HEK293 (cell line): ENCODE measurements around the gene PLA2G4E.

ENCODE experiments used
- CTCF ChIA-PET: fragments of 350-600 bp; formaldehyde crosslinking; extraction: SDS; loops from one replicate; lab custom pipeline; 2021; ENCODE audit warnings: antibody characterized with exemption; lab: Yijun Ruan, JAX
- POLR2A ChIA-PET: fragments of 300-600 bp; formaldehyde crosslinking; extraction: SDS; loops from one replicate; lab custom pipeline; 2020; ENCODE audit warnings: antibody characterized with exemption, inconsistent platforms; lab: Yijun Ruan, JAX
- H3K27ac ChIP-seq: fragments of 200-500 bp; sonication (Bioruptor generic); 2 replicates; pipeline ENCODE4 v1.5.1; 2014; ENCODE audit warnings: low read depth, low read length, control low read depth, inconsistent platforms; ENCODE audit errors: extremely low read depth
- H3K36me3 ChIP-seq, 2 experiments: fragments of 200-500 bp in 1 of 2; sonication (Bioruptor generic) in 1 of 2; 1 replicate in 1 of 2; 2 replicates in 1 of 2; pipeline ENCODE4 v1.5.1; 2014 to 2017; ENCODE audit warnings: inconsistent platforms in 2 of 2, low read length in 2 of 2; ENCODE audit not compliant: control insufficient read depth in 2 of 2, insufficient read depth in 1 of 2
- H3K4me1 ChIP-seq: fragments of 200-500 bp; sonication (Bioruptor generic); 2 replicates; pipeline ENCODE4 v1.5.1; 2014; ENCODE audit warnings: mild to moderate bottlenecking, low read length, inconsistent platforms; ENCODE audit not compliant: control insufficient read depth, insufficient read depth
- H3K4me3 ChIP-seq: 2 replicates; pipeline ENCODE4 v1.5.1; 2011; ENCODE audit warnings: low read depth, mild to moderate bottlenecking, control low read depth, low read length, moderate library complexity
- H3K9me3 ChIP-seq: fragments of 200-500 bp; sonication (Bioruptor generic); 2 replicates; pipeline ENCODE4 v1.5.1; 2014; ENCODE audit warnings: low read depth, low read length, inconsistent platforms; ENCODE audit not compliant: control insufficient read depth, insufficient read depth
- ELK4 ChIP-seq: IDR thresholded peaks from 2 replicates; pipeline ENCODE4 v1.6.1; 2011; ENCODE audit warnings: mild to moderate bottlenecking, low read depth, low read length, borderline replicate concordance
- HOXC10 ChIP-seq: sonication (generic); formaldehyde crosslinking; IDR thresholded peaks from 2 replicates; pipeline ENCODE4 v1.8.1; 2023; ENCODE audit warnings: mild to moderate bottlenecking, missing genetic modification reagents
- MEIS1 ChIP-seq: sonication (generic); formaldehyde crosslinking; IDR thresholded peaks from 2 replicates; pipeline ENCODE4 v1.8.1; 2022; ENCODE audit warnings: missing genetic modification reagents, mild to moderate bottlenecking, borderline replicate concordance
- PRDM1 ChIP-seq: fragments of 450-650 bp; formaldehyde crosslinking; IDR thresholded peaks from 2 replicates; pipeline ENCODE4; 2016; ENCODE audit warnings: missing biosample characterization, missing genetic modification characterization
- PRDM10 ChIP-seq: fragments of 450-650 bp; formaldehyde crosslinking; IDR thresholded peaks from 2 replicates; pipeline ENCODE4 v1.5.1; 2016; ENCODE audit warnings: missing biosample characterization, missing genetic modification characterization
- SALL2 ChIP-seq: fragments of 450-650 bp; formaldehyde crosslinking; IDR thresholded peaks from 2 replicates; pipeline ENCODE4 v1.5.0; 2017; ENCODE audit warnings: missing biosample characterization, mild to moderate bottlenecking, missing genetic modification characterization, borderline replicate concordance
- SCRT2 ChIP-seq: fragments of 450-650 bp; formaldehyde crosslinking; IDR thresholded peaks from 2 replicates; pipeline ENCODE4 v1.5.1; 2016; ENCODE audit warnings: missing biosample characterization, missing genetic modification characterization
- ZBTB11 ChIP-seq: fragments of 450-650 bp; formaldehyde crosslinking; conservative IDR thresholded peaks from 2 replicates; pipeline ENCODE4 v1.5.1; 2016; ENCODE audit warnings: low read depth, missing biosample characterization, missing genetic modification characterization
- ZFP37 ChIP-seq: fragments of 450-650 bp; formaldehyde crosslinking; IDR thresholded peaks from 2 replicates; pipeline ENCODE4 v1.5.1; 2016; ENCODE audit warnings: missing biosample characterization, missing genetic modification characterization
- ZNF121 ChIP-seq: fragments of 450-650 bp; formaldehyde crosslinking; IDR thresholded peaks from 2 replicates; pipeline ENCODE4 v1.5.1; 2016; ENCODE audit warnings: missing biosample characterization, missing genetic modification characterization
- ZNF169 ChIP-seq: fragments of 450-650 bp; formaldehyde crosslinking; IDR thresholded peaks from 2 replicates; pipeline ENCODE4 v1.5.1; 2016; ENCODE audit warnings: missing biosample characterization, missing genetic modification characterization
- ZNF211 ChIP-seq: fragments of 450-650 bp; formaldehyde crosslinking; IDR thresholded peaks from 2 replicates; pipeline ENCODE4 v1.5.1; 2016; ENCODE audit warnings: low read depth, missing biosample characterization, missing genetic modification characterization
- ZNF311 ChIP-seq: fragments of 450-650 bp; formaldehyde crosslinking; IDR thresholded peaks from 2 replicates; pipeline ENCODE4 v1.5.1; 2017; ENCODE audit warnings: missing biosample characterization, missing genetic modification characterization, borderline replicate concordance
- ZNF48 ChIP-seq: fragments of 450-650 bp; formaldehyde crosslinking; IDR thresholded peaks from 2 replicates; pipeline ENCODE4 v1.5.1; 2016; ENCODE audit warnings: missing biosample characterization, missing genetic modification characterization
- ZNF501 ChIP-seq: fragments of 450-650 bp; formaldehyde crosslinking; IDR thresholded peaks from 2 replicates; pipeline ENCODE4 v1.5.1; 2016; ENCODE audit warnings: missing biosample characterization, missing genetic modification characterization
- ZNF510 ChIP-seq: fragments of 450-650 bp; formaldehyde crosslinking; IDR thresholded peaks from 2 replicates; pipeline ENCODE4 v1.5.1; 2018; ENCODE audit warnings: mild to moderate bottlenecking, missing genetic modification characterization, missing biosample characterization; ENCODE audit not compliant: insufficient replicate concordance
- ZNF645 ChIP-seq: fragments of 450-650 bp; formaldehyde crosslinking; IDR thresholded peaks from 2 replicates; pipeline ENCODE4; 2016; ENCODE audit warnings: missing biosample characterization, missing genetic modification characterization
- ZNF776 ChIP-seq: fragments of 450-650 bp; formaldehyde crosslinking; IDR thresholded peaks from 2 replicates; pipeline ENCODE4 v1.5.0; 2017; ENCODE audit warnings: missing biosample characterization, missing genetic modification characterization, borderline replicate concordance

The PLA2G4E gene

GRCh38 chr15:41987925-41988275 lies 32.9 kb downstream of the PLA2G4E start (continued):
- no peak for TF ChIP-seq ZNF211 (tag by site-specific recombination)
- TF ChIP-seq ZNF510, result no peak
- TF ChIP-seq SALL2 (tag by site-specific recombination), result no peak
- no peak for TF ChIP-seq HOXC10 (CRISPR knock-in tag)

- no peak for TF ChIP-seq ZNF501
- H3K4me3 ChIP-seq, result no peak overlapping the region
- no peaks in the 10 kb centered on the region for H3K36me3 ChIP-seq
- H3K4me1 ChIP-seq, result no peaks in the 10 kb centered on the region
- ChIA-PET POLR2A (no interaction called here), CTCF (interaction anchor here (2.6 to 4.6 kb wide), 3 partner anchors 74 to 151 kb away, joined by 15 to 32 read pairs (median 32); no protein-coding TSS in a partner anchor)
- no peaks in the 10 kb centered on the region for H3K9me3 ChIP-seq
- no peak overlapping the region for H3K27ac ChIP-seq
Measured at GRCh38 chr15:41987246-41987924, 33.5 kb downstream of the PLA2G4E start.

GRCh38 chr15:41985236-41986160 lies 35.3 kb downstream of the PLA2G4E start:
- no peak overlapping the region for H3K4me3 ChIP-seq
- TF ChIP-seq ZNF121 (no peak), PRDM1 (tag by site-specific recombination) (no peak), ZNF48 (tag by site-specific recombination) (no peak), ZNF311 (tag by site-specific recombination) (no peak)
- TF ChIP-seq, all 188 proteins: peak for 0
- POLR2A ChIA-PET, result no interaction called here
- Histone ChIP-seq H3K27ac (no peak overlapping the region), H3K9me3 (no peaks in the 10 kb centered on the region), H3K36me3 (no peaks in the 10 kb centered on the region), H3K4me1 (no peaks in the 10 kb centered on the region)
- CTCF ChIA-PET, result interaction anchor here (0.5 to 1.5 kb wide), 10 partner anchors 11 to 662 kb away, joined by 3 to 4 read pairs (median 3); partner anchors contain the start of gene EHD4

GRCh38 chr15:41984622-41985021 lies 36.2 kb downstream of the PLA2G4E start:
- ChIA-PET CTCF (interaction anchor here (0.5 to 1.5 kb wide), 5 partner anchors 11 to 331 kb away, joined by 3 to 4 read pairs (median 3); no protein-coding TSS in a partner anchor), POLR2A (interaction anchor here (0.7 kb wide), 1 partner anchor 12 kb away, joined by 3 read pairs; the partner anchor contains the start of gene EHD4)
- H3K27ac ChIP-seq, result no peak overlapping the region
- H3K4me3 ChIP-seq, result no peak overlapping the region
- no peaks in the 10 kb centered on the region for H3K4me1 ChIP-seq
- no peaks in the 10 kb centered on the region for H3K9me3 ChIP-seq
- H3K36me3 ChIP-seq, result no peaks in the 10 kb centered on the region
- TF ChIP-seq ZBTB11 (tag by site-specific recombination) (no peak), ZNF645 (tag by site-specific recombination) (no peak), ZNF211 (tag by site-specific recombination) (no peak), PRDM10 (tag by site-specific recombination) (no peak), ZFP37 (tag by site-specific recombination) (no peak), SCRT2 (no peak), ZNF776 (tag by site-specific recombination) (no peak), ELK4 (no peak), MEIS1 (CRISPR knock-in tag) (no peak), ZNF169 (no peak)
